Pancreas (tissue), 10 donors: ENCODE data around the gene VWA3A. TPM values are rescaled to one million over a fixed set of nuclear protein-coding genes. Genes with fewer than 3 reads are reported as not detected.

Experiments used
- ATAC-seq, 4 donors: fragments of 200-7000 bp; cut with Tn5 transposase; one replicate each; pipeline versions ENCODE4 v1.8.0 to v1.9.1; 2020; ENCODE audit warnings: mild to moderate bottlenecking in 4 of 4, moderate library complexity in 4 of 4
- DNase-seq, 6 donors: peaks; one replicate each; pipeline ENCODE4 v3.0.0-alpha.2; 2020
- FAIRE-seq: peaks from 2 replicates; lab custom pipeline; 2012; peaks lifted over from hg19 to GRCh38; lab: Jason Lieb, UNC
- H3K27ac ChIP-seq, 4 donors: fragments of 200-600 bp; sonication (generic); 1 replicate in 3 of 4; 2 replicates in 1 of 4; pipeline versions ENCODE4 v1.5.0 to v1.8.0; 2020
- H3K27me3 ChIP-seq, 4 donors: fragments of 200-600 bp; one replicate each; pipeline ENCODE4 v1.8.0; 2021
- H3K36me3 ChIP-seq, 3 donors: fragments of 200-600 bp; sonication (generic) in 1 of 3; one replicate each; pipeline versions ENCODE4 v1.5.0 to v1.8.0; 2020 to 2021
- H3K4me1 ChIP-seq, 3 donors: fragments of 200-600 bp; one replicate each; pipeline ENCODE4 v1.8.0; 2021
- H3K4me3 ChIP-seq, 4 donors: fragments of 200-600 bp; sonication (generic) in 2 of 4; one replicate each; pipeline versions ENCODE4 v1.5.0 to v1.8.0; 2020 to 2021
- H3K9me3 ChIP-seq, 4 donors: fragments of 200-600 bp; one replicate each; pipeline ENCODE4 v1.8.0; 2021
- CTCF ChIP-seq, 4 donors: fragments of 200-600 bp; sonication (generic) in 3 of 4; IDR thresholded peaks; one replicate each; pipeline versions ENCODE4 v1.5.0 to v1.8.0; 2021; ENCODE audit warnings: antibody characterized with exemption in 4 of 4
- WGBS, 2 donors: extraction: QIAGEN DNeasy Blood & Tissue Kit; methylation state at CpG; one replicate each; pipeline ENCODE4 v1.1.7; 2013; 5-methylcytosine and 5-hydroxymethylcytosine counted together
- intact Hi-C, 3 donors: fragments of 100-400 bp; cut with DNase I; formaldehyde crosslinking; loops; one replicate each; pipeline versions ENCODE4 v1.11.1 to v1.14.2; 2022
- polyA plus RNA-seq, 2 donors: library from polyadenylated mRNA; stranded (reverse); fragments of 200-250 nt; gene quantifications; one replicate each; pipeline ENCODE4 v1.2.3, GENCODE V29; 2013
- total RNA-seq, 6 donors: library from RNA; stranded (reverse); fragmentation: NEBNext Ultra II Directional in 4 of 6; extraction: Animal tissue kit (Norgen Biotek cat#: 25700) in 4 of 6; gene quantifications; one replicate each; pipeline versions ENCODE4 v1.2.1 to v1.2.4, GENCODE V29; 2021 to 2023
- donor health status: healthy with polysubstance abuse.
- donor health status: DM: no; HTN: no; CAD: no; lungs with moderate emphysema.
- donor health status: DM: no; HTN: no; CAD: no.
- donor health status: control.
- donor health status: control.
- donor health status: Bipolar disorder and iron deficiency.
- donor health status: DM: yes; HTN: yes; CAD: no.
- donor health status: DM: no; HTN: no; CAD: no.
- donor health status: DM: no; HTN: no; CAD: no.
- donor health status: DM: yes; HTN: yes; CAD: no.

The VWA3A gene
- total and polyA plus RNA-seq, 8 donors: 0.06 to 0.24 (median 0.09) TPM; not detected in 3

GRCh38 chr16:22116095-22116700 lies 23.9 kb downstream of the VWA3A start:
- H3K27ac ChIP-seq: no peak overlapping the region
- DNase-seq: no peak
- intact Hi-C loops: no loop called here
- no peaks in the 10 kb centered on the region for H3K9me3 ChIP-seq
- no peaks in the 10 kb centered on the region for H3K4me1 ChIP-seq
- WGBS, 2 donors: 67 to 90% methylated on average over 2 of the region's 2 CpGs
- no peaks in the 10 kb centered on the region for H3K27me3 ChIP-seq
- no peak for ATAC-seq
- TF ChIP-seq CTCF (IDR thresholded peaks at IDR 0.05): no peak
- no peak for FAIRE-seq
- H3K4me3 ChIP-seq: no peak overlapping the region
- H3K36me3 ChIP-seq: no peaks in the 10 kb centered on the region

DNA sequence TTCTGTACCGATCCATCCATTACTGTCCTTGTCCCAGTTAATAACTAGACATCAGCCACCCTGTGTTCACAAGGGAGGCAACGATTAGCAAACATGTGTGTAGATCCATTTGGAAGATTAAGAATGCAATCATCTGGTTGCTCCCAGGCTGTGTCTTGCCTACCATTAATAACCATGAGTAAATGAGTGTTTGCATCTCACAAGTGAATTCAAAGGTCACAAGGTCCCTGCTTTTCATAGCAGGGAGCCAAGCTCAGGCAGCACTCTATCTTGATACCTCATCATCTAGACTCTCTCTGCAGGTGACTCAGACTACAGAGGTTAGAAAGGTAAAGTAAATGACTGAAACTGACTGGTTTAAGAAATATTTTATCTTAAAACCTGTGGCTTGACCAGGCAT lies 25.3 kb downstream of the VWA3A start:
- no peaks in the 10 kb centered on the region for H3K9me3 ChIP-seq
- FAIRE-seq: no peak
- no peak for DNase-seq
- no peaks in the 10 kb centered on the region for H3K27me3 ChIP-seq
- H3K36me3 ChIP-seq: no peaks in the 10 kb centered on the region
- no peak for ATAC-seq
- H3K27ac ChIP-seq: no peak overlapping the region
- 51 to 62% methylated on average over 2 of the region's 2 CpGs for WGBS, 2 donors
- TF ChIP-seq CTCF (IDR thresholded peaks at IDR 0.05): no peak
- H3K4me3 ChIP-seq: no peak overlapping the region
- H3K4me1 ChIP-seq: no peaks in the 10 kb centered on the region
- intact Hi-C loops: no loop called here

DNA sequence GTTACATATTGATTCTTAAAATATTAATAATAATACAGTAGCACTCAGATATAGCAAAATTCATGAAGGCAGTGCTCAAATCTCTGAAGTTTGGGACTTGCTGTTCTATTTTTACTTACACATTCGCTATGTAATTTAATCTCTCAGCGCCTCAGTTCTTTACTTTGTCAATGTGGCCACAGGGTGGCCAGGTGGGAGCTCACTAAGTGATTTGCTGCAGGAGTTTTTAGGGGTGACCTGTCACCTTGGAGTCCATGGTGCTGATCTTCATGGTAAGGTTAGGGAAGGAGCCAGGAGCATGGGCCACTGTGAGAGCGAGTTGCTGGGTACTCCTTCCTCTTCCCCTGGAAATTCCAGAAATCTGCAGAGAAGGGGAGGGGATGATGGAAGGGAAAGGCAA lies 28.1 kb downstream of the VWA3A start:
- TF ChIP-seq CTCF (IDR thresholded peaks at IDR 0.05): no peak
- Histone ChIP-seq H3K4me1 (no peaks in the 10 kb centered on the region), H3K27ac (no peak overlapping the region), H3K4me3 (no peak overlapping the region), H3K36me3 (no peaks in the 10 kb centered on the region), H3K27me3 (no peaks in the 10 kb centered on the region), H3K9me3 (no peaks in the 10 kb centered on the region)
- FAIRE-seq: no peak
- ATAC-seq: no peak
- DNase-seq: no peak
- WGBS, 2 donors: 83% methylated on average over 3 of the region's 3 CpGs
- intact Hi-C loops: no loop called here

DNA sequence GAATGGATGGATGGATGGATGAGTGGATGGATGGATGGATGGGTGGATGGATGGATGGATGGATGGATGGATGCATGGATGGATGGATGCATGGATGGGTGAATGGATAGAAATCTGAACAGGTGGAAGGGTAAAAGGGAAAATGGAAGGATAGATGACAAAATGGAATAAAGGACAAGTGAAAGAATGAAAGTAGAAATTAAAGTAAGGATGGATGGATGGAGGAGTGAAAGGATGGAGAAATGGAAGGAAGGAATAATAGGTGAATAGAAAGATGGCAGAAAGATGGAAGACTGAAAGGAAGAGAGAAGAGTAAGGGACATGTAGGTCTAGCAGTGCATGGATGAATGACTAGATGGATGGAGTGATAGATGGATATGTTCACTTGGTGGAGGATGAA lies 29.9 kb downstream of the VWA3A start:
- no peaks in the 10 kb centered on the region for H3K27me3 ChIP-seq
- H3K4me3 ChIP-seq: no peak overlapping the region
- H3K9me3 ChIP-seq: no peaks in the 10 kb centered on the region
- no peak overlapping the region for H3K27ac ChIP-seq
- FAIRE-seq (no peak), DNase-seq (no peak), ATAC-seq (no peak)
- H3K36me3 ChIP-seq: no peaks in the 10 kb centered on the region
- TF ChIP-seq CTCF (IDR thresholded peaks at IDR 0.05): no peak
- H3K4me1 ChIP-seq: no peaks in the 10 kb centered on the region
- intact Hi-C loops: no loop called here

DNA sequence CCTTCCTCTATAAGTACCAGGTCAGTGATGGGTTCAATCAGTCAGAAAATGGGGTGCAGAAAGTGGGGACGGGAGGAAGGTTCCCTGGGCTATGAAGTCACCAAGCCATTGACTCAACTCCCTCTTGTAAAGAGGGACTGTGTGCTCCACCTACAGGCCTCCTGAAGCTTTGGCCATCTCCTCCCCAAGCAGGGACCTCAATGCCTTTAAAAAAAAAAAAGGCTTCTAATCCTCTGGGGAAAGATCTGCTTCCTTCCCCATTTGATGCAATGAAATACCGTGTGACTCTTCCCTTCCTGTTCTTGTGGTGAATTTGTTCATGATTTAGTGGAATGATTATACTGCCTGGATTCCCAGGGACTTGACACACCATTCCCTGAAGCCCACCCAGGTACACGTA lies 30.8 kb downstream of the VWA3A start:
- WGBS, 2 donors: 51 to 53% methylated on average over 3 of the region's 3 CpGs
- no peak for FAIRE-seq

More for the DNA sequence above, 30.8 kb downstream of the VWA3A start:
- Histone ChIP-seq H3K4me3 (no peak overlapping the region), H3K27me3 (no peaks in the 10 kb centered on the region), H3K27ac (no peak overlapping the region), H3K36me3 (no peaks in the 10 kb centered on the region), H3K9me3 (no peaks in the 10 kb centered on the region), H3K4me1 (no peaks in the 10 kb centered on the region)
- no peak for ATAC-seq
- no peak for DNase-seq
- no peak for TF ChIP-seq CTCF (IDR thresholded peaks at IDR 0.05)
- intact Hi-C loops: no loop called here
